Progenitor cell of endocrine pancreas (in vitro differentiated cells): ENCODE data around the gene KLC3. TPM values are rescaled to one million over a fixed set of nuclear protein-coding genes. Genes with fewer than 3 reads are reported as not detected.

Experiments
- DNase-seq: peaks from one replicate; pipeline ENCODE4 v3.0.0; 2021; ENCODE audit warnings: low spot score; ENCODE audit not compliant: unreplicated experiment
- H3K27ac Mint-ChIP-seq: 2 replicates; pipeline ENCODE4 v1.8.0; 2021; ENCODE audit warnings: mild to moderate bottlenecking, moderate library complexity, mixed read lengths
- H3K27me3 Mint-ChIP-seq: 2 replicates; pipeline ENCODE4 v1.8.0; 2021; ENCODE audit warnings: mixed read lengths
- H3K36me3 Mint-ChIP-seq: 2 replicates; pipeline ENCODE4 v1.8.0; 2022; ENCODE audit warnings: mixed read lengths; ENCODE audit not compliant: insufficient read depth
- H3K4me1 Mint-ChIP-seq: 2 replicates; pipeline ENCODE4 v1.8.0; 2021; ENCODE audit warnings: low read depth, mixed read lengths
- H3K4me3 Mint-ChIP-seq: 2 replicates; pipeline ENCODE4 v1.8.0; 2021; ENCODE audit warnings: low read depth, mild to moderate bottlenecking, moderate library complexity, mixed read lengths
- H3K9me3 Mint-ChIP-seq: 2 replicates; pipeline ENCODE4 v1.8.0; 2021; ENCODE audit warnings: low read depth, mixed read lengths
- CTCF ChIP-seq: fragments of 200-600 bp; sonication (generic); IDR thresholded peaks from one replicate; pipeline ENCODE4 v1.5.0; 2021; ENCODE audit warnings: antibody characterized with exemption, mild to moderate bottlenecking; ENCODE audit not compliant: unreplicated experiment
- total RNA-seq: library from RNA; stranded (reverse); gene quantifications from 2 replicates; pipeline ENCODE4 v1.2.1, GENCODE V29; 2021

KLC3 gene
- total RNA-seq, 1 donor from 2014 or later, result 1.1 TPM

- Mint-ChIP-seq H3K4me1 (no peaks in the 10 kb centered on the region), H3K4me3 (no peak overlapping the region), H3K27ac (no peak overlapping the region), H3K27me3 (no peaks in the 10 kb centered on the region), H3K9me3 (no peaks in the 10 kb centered on the region), H3K36me3 (peaks cover 23% of the 10 kb centered on the region)
- no peak for DNase-seq
- no peak for TF ChIP-seq CTCF
These were observed 12.6 kb downstream of the KLC3 start for GRCh38 chr19:45352914-45353796.

DNA sequence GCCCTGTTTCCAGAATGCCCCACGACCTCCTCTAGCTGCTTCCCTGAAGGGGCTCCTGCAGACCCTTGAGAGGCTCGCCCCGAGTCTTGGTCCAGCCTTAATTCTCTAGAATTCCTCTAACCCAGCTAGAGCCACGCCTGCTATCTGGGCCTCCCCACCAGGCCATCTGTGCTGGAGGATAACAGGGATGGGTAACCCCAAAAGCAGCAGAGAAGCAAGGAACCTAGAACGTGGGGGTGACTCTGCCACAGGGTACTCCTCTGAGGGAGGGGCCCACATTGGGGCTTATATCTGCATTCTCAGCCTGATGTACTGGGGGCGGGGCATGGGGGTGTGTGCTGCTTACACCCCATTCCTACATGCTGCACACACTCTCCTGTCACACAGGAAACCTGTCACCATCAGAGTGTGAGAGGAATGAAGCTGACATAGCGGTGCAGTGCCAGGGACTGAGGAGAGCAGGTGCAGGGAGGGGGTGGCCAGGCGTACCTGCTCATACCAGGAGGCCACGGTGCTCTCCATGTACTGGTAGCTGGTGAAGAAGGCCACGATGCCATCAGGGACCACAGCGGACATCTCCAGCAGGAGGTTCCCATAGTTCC lies 13.8 kb downstream of the KLC3 start:
- no peaks in the 10 kb centered on the region for H3K27me3 Mint-ChIP-seq
- no peak overlapping the region for H3K27ac Mint-ChIP-seq
- no peak for DNase-seq
- no peak for TF ChIP-seq CTCF
- H3K9me3 Mint-ChIP-seq, result no peaks in the 10 kb centered on the region
- H3K36me3 Mint-ChIP-seq, result peaks cover 24% of the 10 kb centered on the region
- H3K4me3 Mint-ChIP-seq, result no peak overlapping the region
- no peaks in the 10 kb centered on the region for H3K4me1 Mint-ChIP-seq

DNA sequence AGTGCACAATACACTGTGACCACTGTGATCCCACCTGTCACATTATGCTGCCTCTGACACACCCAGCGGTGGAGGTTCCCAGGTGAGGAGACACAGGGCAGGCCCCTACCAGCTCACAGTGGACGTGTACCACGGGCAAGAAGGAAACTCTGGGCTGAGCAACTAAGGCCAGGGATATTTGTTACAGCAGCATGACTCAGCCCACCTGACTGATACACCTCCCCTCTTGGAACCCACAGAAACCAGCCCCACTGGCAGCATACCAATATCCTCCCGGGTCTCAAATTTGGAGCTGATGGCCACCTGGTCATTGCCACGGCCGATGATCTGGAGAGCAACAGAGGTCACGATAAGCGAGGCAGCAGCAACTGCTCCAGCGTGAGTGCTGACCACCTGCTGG lies 14.9 kb downstream of the KLC3 start:
- Mint-ChIP-seq H3K27me3 (no peaks in the 10 kb centered on the region), H3K4me1 (no peaks in the 10 kb centered on the region)

GRCh38 chr19:45355910-45356309 lies 15.4 kb downstream of the KLC3 start:
- DNase-seq, result no peak
- no peak overlapping the region for H3K27ac Mint-ChIP-seq
- no peaks in the 10 kb centered on the region for H3K4me1 Mint-ChIP-seq
- H3K27me3 Mint-ChIP-seq, result no peaks in the 10 kb centered on the region
- H3K36me3 Mint-ChIP-seq, result peaks cover 24% of the 10 kb centered on the region
- TF ChIP-seq CTCF, result no peak
- no peaks in the 10 kb centered on the region for H3K9me3 Mint-ChIP-seq
- H3K4me3 Mint-ChIP-seq, result no peak overlapping the region

More for the DNA sequence above, 14.9 kb downstream of the KLC3 start:
- DNase-seq, result no peak
- Mint-ChIP-seq H3K4me3 (no peak overlapping the region), H3K27ac (no peak overlapping the region), H3K9me3 (no peaks in the 10 kb centered on the region), H3K36me3 (peaks cover 26% of the 10 kb centered on the region)
- TF ChIP-seq CTCF, result no peak

- Mint-ChIP-seq H3K4me1 (no peaks in the 10 kb centered on the region), H3K27ac (peak overlapping the region; percentile 69), H3K4me3 (no peak overlapping the region), H3K27me3 (no peaks in the 10 kb centered on the region), H3K9me3 (no peaks in the 10 kb centered on the region), H3K36me3 (peaks cover 28% of the 10 kb centered on the region)
- no peak for TF ChIP-seq CTCF
- DNase-seq, result no peak
These were observed 16.4 kb downstream of the KLC3 start for GRCh38 chr19:45356760-45357444.
